Measurements from ENCODE around the gene DNMBP.

DNA sequence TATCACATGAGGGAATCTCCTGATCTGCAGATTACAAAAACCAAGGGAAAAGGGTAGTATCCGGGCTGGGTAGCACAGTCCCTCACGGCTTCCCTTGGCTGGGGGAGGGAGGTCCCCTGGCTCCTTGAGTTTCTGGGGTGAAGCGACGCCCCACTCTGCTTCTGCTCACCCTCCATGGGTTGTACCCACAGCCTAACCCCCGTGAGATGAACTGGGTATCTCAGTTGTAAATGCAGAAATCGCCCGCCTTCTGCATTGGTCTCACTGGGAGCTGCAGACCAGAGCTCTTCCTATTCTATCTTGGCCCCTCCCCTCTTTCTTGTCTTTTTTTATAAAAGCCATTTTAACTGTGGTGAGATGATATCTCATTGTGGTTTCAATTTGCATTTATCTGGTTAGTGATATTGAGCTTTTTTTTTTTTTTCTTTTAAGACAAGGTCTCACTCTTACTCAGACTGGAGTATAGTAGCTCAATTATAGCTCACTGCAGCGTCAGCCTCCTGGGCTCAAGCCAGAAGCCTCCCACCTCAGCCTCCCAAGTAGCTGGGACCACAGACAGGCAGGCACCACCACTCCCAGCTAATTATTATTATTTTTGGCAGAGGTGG, 139.5 kb downstream of the DNMBP start:
- TF ChIP-seq EZH2 (IDR thresholded peaks at IDR 0.05; ENCODE audit: borderline replicate concordance): no peak
- TF ChIP-seq, protein P1, sequence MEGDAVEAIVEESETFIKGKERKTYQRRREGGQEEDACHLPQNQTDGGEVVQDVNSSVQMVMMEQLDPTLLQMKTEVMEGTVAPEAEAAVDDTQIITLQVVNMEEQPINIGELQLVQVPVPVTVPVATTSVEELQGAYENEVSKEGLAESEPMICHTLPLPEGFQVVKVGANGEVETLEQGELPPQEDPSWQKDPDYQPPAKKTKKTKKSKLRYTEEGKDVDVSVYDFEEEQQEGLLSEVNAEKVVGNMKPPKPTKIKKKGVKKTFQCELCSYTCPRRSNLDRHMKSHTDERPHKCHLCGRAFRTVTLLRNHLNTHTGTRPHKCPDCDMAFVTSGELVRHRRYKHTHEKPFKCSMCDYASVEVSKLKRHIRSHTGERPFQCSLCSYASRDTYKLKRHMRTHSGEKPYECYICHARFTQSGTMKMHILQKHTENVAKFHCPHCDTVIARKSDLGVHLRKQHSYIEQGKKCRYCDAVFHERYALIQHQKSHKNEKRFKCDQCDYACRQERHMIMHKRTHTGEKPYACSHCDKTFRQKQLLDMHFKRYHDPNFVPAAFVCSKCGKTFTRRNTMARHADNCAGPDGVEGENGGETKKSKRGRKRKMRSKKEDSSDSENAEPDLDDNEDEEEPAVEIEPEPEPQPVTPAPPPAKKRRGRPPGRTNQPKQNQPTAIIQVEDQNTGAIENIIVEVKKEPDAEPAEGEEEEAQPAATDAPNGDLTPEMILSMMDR (IDR thresholded peaks at IDR 0.05; ENCODE audit: poor library complexity): no peak
- no peak for TF ChIP-seq EZH2phosphoT487 (IDR thresholded peaks at IDR 0.05; ENCODE audit: low read depth, severe bottlenecking, unreplicated experiment)

Measured in hepatocyte (in vitro differentiated cells).